DND-41 (cell line): Measurements from ENCODE around the gene ENTPD6.

Experiments
- ATAC-seq: fragments of 200-7000 bp; cut with Tn5 transposase; 3 replicates; pipeline ENCODE4 v1.9.1; 2021; ENCODE audit warnings: low read depth; ENCODE audit not compliant: insufficient read depth
- DNase-seq: peaks from one replicate; pipeline ENCODE4 v3.0.0-alpha.2; 2020
- H2AFZ ChIP-seq: 2 replicates; pipeline ENCODE4 v1.6.0; 2012; ENCODE audit warnings: low read depth, low read length
- H3K27ac ChIP-seq: 2 replicates; pipeline ENCODE4 v1.5.1; 2012; ENCODE audit warnings: low read length, inconsistent platforms
- H3K27me3 ChIP-seq: fragments of 200-600 bp; sonication (generic); 2 replicates; pipeline ENCODE4 v1.6.0; 2012; ENCODE audit warnings: low read length, mild to moderate bottlenecking, inconsistent platforms; ENCODE audit not compliant: insufficient read depth, poor library complexity
- H3K36me3 ChIP-seq: 2 replicates; pipeline ENCODE4 v1.5.1; 2012; ENCODE audit warnings: low read length, inconsistent platforms; ENCODE audit not compliant: insufficient read depth
- H3K4me1 ChIP-seq: 2 replicates; pipeline ENCODE4 v1.5.1; 2012; ENCODE audit warnings: mild to moderate bottlenecking, low read length; ENCODE audit not compliant: insufficient read depth
- H3K4me2 ChIP-seq: 2 replicates; pipeline ENCODE4 v1.6.0; 2012; ENCODE audit warnings: mild to moderate bottlenecking, moderate library complexity, low read length, inconsistent platforms; ENCODE audit not compliant: insufficient read depth
- H3K4me3 ChIP-seq, 2 experiments: fragments of 200-600 bp in 1 of 2; shearing (Covaris generic) in 1 of 2; 2 replicates each; pipeline ENCODE4 v1.5.1; 2012 to 2016; ENCODE audit warnings: inconsistent platforms in 2 of 2, low read length in 2 of 2, mild to moderate bottlenecking in 2 of 2, low read depth in 1 of 2, moderate library complexity in 1 of 2
- H3K79me2 ChIP-seq: 2 replicates; pipeline ENCODE4 v1.6.0; 2012; ENCODE audit warnings: low read length, inconsistent platforms; ENCODE audit not compliant: insufficient read depth
- H3K9ac ChIP-seq: 2 replicates; pipeline ENCODE4 v1.6.0; 2012; ENCODE audit warnings: low read depth, mild to moderate bottlenecking, inconsistent platforms, low read length, moderate library complexity
- H3K9me3 ChIP-seq: 2 replicates; pipeline ENCODE4 v1.5.1; 2012; ENCODE audit warnings: low read length, moderate library complexity, mild to moderate bottlenecking, inconsistent platforms; ENCODE audit not compliant: insufficient read depth, severe bottlenecking
- H4K20me1 ChIP-seq: 2 replicates; pipeline ENCODE4 v1.6.0; 2012; ENCODE audit warnings: low read length; ENCODE audit not compliant: insufficient read depth
- EZH2 ChIP-seq: IDR thresholded peaks from 3 replicates; pipeline ENCODE4 v1.6.1; 2012; ENCODE audit warnings: borderline replicate concordance, low read depth, mild to moderate bottlenecking, moderate library complexity, low read length, inconsistent platforms; ENCODE audit not compliant: severe bottlenecking
- TF ChIP-seq, protein P1 (sequence below): IDR thresholded peaks from 2 replicates; pipeline ENCODE4 v1.5.1; 2012; ENCODE audit warnings: borderline replicate concordance, low read length, moderate library complexity, mild to moderate bottlenecking; ENCODE audit not compliant: poor library complexity, severe bottlenecking; ENCODE audit errors: extremely low read depth

The ENTPD6 gene

DNA sequence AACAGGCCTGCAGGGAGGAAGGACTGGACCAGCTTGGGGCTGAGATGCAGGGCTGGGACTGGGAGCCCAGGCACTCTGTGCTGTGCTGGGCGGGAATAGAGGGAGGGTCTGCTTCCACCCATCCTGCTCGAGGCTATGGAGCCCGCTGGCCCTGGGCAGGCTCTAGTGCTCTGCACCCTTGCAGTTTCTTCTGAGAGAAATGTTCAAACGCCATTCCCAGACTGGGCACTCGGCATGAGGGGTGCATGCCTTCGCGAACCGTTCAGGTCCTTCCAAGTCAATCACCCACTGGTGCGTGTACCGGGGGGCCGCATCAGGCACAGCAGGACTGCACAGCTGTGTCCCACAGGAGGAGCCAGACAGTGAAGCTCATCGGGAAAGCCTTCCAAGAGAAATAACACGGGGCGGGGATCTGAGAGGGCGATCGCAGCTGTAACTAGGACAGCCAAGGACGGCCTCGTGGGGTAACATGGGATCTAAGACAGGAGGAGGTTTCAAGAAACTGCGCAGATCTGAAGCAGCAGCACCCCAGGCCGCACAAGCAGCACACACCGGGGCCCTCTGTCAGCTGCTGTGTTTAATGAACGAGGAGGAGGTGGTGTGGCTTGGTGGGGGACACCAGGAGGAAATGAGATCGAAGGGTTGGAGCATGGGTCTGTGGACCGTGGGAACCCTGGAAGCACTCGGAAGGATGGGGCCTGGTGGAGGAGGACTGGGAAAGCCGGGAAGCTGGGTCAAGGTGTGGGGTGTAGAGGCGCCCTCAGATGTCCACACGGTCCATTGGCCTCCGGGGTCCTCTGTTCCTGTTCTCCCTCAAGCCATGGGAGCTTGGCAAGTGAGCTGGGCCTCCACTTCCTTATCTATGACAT, 26.3 kb downstream of the ENTPD6 start:
- Histone ChIP-seq H2AFZ (no peak overlapping the region), H3K27ac (no peak overlapping the region), H3K36me3 (peaks cover 81% of the 10 kb centered on the region), H3K27me3 (no peaks in the 10 kb centered on the region), H3K9ac (no peak overlapping the region), H4K20me1 (peaks cover 1% of the 10 kb centered on the region; the same call in 1 of the 2 replicates), H3K79me2 (no peaks in the 10 kb centered on the region), H3K4me3 (no peak overlapping the region), H3K4me1 (no peaks in the 10 kb centered on the region), H3K9me3 (no peaks in the 10 kb centered on the region), H3K4me2 (no peak overlapping the region)
- DNase-seq (no peak), ATAC-seq (no peak)
- TF ChIP-seq EZH2, result no peak
- TF ChIP-seq, protein P1, sequence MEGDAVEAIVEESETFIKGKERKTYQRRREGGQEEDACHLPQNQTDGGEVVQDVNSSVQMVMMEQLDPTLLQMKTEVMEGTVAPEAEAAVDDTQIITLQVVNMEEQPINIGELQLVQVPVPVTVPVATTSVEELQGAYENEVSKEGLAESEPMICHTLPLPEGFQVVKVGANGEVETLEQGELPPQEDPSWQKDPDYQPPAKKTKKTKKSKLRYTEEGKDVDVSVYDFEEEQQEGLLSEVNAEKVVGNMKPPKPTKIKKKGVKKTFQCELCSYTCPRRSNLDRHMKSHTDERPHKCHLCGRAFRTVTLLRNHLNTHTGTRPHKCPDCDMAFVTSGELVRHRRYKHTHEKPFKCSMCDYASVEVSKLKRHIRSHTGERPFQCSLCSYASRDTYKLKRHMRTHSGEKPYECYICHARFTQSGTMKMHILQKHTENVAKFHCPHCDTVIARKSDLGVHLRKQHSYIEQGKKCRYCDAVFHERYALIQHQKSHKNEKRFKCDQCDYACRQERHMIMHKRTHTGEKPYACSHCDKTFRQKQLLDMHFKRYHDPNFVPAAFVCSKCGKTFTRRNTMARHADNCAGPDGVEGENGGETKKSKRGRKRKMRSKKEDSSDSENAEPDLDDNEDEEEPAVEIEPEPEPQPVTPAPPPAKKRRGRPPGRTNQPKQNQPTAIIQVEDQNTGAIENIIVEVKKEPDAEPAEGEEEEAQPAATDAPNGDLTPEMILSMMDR, result no peak

DNA sequence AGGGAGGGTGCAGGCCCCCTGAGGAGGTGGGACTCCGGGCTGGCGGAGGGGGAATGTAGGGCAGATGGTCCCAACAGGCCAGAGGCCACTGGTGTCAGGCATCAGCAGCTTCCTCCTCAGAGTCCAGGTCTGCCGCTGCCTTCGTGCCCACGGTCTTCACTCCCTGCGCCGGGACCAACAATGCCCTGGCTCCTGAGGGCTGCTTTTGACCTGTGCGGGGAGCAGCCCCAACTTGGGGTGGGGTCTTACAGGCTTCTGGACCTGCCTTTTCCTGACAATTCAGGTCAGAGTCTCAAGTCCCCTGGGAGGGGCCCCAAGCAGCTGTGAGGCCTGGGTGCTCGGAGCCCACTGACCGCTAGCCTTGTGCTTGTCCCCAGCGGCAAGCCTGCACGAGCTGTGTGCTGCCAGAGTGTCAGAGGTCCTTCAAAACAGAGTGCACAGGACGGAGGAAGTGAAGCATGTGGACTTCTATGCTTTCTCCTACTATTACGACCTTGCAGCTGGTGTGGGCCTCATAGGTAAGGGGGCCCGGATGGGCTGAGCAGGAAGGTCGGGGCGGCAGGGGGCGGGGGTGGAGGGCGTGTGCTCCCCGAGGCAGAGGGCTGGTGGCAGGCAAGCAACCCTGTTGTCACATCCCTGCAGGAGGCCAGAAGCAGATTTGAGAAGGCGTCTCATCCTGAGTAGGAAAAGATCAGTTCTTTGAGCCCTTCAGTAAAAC, 27.1 kb downstream of the ENTPD6 start:
- DNase-seq (no peak), ATAC-seq (no peak)
- Histone ChIP-seq H3K9me3 (no peaks in the 10 kb centered on the region), H4K20me1 (peaks cover 4% of the 10 kb centered on the region; the same call in 1 of the 2 replicates), H3K27ac (no peak overlapping the region), H2AFZ (no peak overlapping the region), H3K9ac (no peak overlapping the region), H3K27me3 (no peaks in the 10 kb centered on the region), H3K4me1 (no peaks in the 10 kb centered on the region), H3K4me2 (no peak overlapping the region), H3K4me3 (no peak overlapping the region), H3K79me2 (no peaks in the 10 kb centered on the region), H3K36me3 (peaks cover 73% of the 10 kb centered on the region)
- no peak for TF ChIP-seq EZH2
- TF ChIP-seq, protein P1, result no peak

DNA sequence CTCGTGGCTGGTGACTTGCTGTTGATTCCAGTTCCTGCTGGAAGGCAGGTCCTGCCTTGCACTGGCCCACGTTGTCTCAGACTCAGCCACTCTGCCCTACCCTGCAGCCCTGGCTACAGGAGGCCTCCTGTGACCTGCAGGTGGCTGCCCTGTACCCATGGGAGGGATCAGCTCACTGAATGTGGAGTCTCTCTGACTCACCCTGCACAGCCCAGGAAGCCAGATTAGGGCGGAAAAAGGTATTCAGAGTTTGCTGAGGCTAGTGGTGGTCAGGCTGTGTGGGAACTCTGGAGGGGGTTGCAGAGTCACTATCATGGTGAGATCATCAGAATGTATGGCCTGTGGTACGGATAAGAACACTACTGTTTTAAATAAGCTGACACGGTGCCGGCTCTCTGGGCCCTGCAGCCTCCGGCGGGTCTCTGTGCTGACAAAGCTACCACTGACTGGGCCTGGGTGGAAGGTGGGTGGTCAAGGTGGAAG, 27.7 kb downstream of the ENTPD6 start:
- no peaks in the 10 kb centered on the region for H3K9me3 ChIP-seq
- no peak overlapping the region for H3K9ac ChIP-seq
- TF ChIP-seq, protein P1, result no peak
- TF ChIP-seq EZH2, result no peak
- no peaks in the 10 kb centered on the region for H3K79me2 ChIP-seq
- H3K27me3 ChIP-seq, result no peaks in the 10 kb centered on the region
- no peaks in the 10 kb centered on the region for H3K4me1 ChIP-seq
- H3K27ac ChIP-seq, result no peak overlapping the region; the same call in 1 of the 2 replicates
- H2AFZ ChIP-seq, result no peak overlapping the region
- H4K20me1 ChIP-seq, result peaks cover 4% of the 10 kb centered on the region; the same call in 1 of the 2 replicates
- no peak overlapping the region for H3K4me2 ChIP-seq
- H3K36me3 ChIP-seq, result peaks cover 68% of the 10 kb centered on the region
- H3K4me3 ChIP-seq, result no peak overlapping the region
- ATAC-seq (peak; percentile 22; the same call in 1 of the 3 replicates), DNase-seq (no peak)
